GM12892 (cell line): Measurements from ENCODE around the gene TNK2.

Experiments used
- POLR2A ChIP-seq: IDR thresholded peaks from 2 replicates; pipeline ENCODE4 v1.6.1; 2011; ENCODE audit warnings: low read depth, low read length, control low read depth
- POLR2AphosphoS5 ChIP-seq: IDR thresholded peaks from 2 replicates; pipeline ENCODE4 v1.6.1; 2011; ENCODE audit warnings: low read depth, low read length, control low read depth
- TAF1 ChIP-seq: IDR thresholded peaks from 2 replicates; pipeline ENCODE4 v1.6.1; 2011; ENCODE audit warnings: low read depth, mild to moderate bottlenecking, control low read depth, low read length, borderline replicate concordance

DNA sequence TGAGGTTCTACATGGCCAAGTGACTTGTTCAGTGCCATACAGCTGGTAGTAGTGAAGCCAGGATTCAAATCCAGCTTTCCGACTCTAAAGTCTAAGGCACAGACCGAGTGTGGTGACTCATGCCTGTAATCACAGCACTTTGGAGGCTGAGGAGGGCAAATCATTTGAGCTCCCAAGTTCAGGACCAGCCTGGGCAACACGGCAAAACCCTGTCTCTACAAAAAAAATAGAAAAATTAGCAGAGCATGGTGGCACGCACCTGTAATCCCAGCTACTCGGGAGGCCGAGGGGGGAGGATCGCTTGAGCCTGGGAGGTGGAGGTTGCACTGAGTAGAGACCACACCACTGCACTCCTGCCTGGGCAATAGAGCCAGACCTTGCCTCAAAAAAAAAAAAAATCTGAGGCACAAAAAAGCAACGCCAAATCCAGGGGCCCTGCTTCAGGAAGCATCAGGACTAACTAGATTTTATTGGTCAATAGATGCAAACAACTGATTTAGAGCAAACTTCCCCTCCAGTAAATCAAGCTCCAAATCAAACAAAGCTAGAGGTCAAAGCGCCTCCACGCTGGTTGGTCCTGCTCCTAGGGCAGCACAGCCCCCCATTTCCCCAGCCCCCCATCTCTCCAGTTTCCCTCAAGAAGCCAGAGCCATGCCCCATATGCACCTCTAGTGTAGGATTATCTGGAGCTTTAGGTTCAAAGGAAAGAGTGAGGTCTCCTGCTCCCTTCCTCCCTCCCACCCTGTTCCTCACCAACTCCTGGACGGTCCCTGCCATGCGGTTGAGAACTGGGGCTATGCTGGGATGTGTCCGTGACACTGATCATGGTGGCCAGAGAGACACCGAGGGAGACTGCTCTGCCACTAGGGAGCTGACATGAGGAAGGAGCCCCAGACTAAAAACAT lies 2.9 kb upstream of the TNK2 start:
- no peak for TF ChIP-seq POLR2A
- no peak for TF ChIP-seq TAF1
- no peak for TF ChIP-seq POLR2AphosphoS5
